DND-41 (cell line): ENCODE results near the gene RING1.

Source experiments
- EZH2 ChIP-seq: IDR thresholded peaks from 3 replicates; pipeline ENCODE4 v1.6.1; 2012; ENCODE audit warnings: borderline replicate concordance, low read depth, mild to moderate bottlenecking, moderate library complexity, low read length, inconsistent platforms; ENCODE audit not compliant: severe bottlenecking
- TF ChIP-seq, protein P1 (sequence below): IDR thresholded peaks from 2 replicates; pipeline ENCODE4 v1.5.1; 2012; ENCODE audit warnings: borderline replicate concordance, low read length, moderate library complexity, mild to moderate bottlenecking; ENCODE audit not compliant: poor library complexity, severe bottlenecking; ENCODE audit errors: extremely low read depth

DNA sequence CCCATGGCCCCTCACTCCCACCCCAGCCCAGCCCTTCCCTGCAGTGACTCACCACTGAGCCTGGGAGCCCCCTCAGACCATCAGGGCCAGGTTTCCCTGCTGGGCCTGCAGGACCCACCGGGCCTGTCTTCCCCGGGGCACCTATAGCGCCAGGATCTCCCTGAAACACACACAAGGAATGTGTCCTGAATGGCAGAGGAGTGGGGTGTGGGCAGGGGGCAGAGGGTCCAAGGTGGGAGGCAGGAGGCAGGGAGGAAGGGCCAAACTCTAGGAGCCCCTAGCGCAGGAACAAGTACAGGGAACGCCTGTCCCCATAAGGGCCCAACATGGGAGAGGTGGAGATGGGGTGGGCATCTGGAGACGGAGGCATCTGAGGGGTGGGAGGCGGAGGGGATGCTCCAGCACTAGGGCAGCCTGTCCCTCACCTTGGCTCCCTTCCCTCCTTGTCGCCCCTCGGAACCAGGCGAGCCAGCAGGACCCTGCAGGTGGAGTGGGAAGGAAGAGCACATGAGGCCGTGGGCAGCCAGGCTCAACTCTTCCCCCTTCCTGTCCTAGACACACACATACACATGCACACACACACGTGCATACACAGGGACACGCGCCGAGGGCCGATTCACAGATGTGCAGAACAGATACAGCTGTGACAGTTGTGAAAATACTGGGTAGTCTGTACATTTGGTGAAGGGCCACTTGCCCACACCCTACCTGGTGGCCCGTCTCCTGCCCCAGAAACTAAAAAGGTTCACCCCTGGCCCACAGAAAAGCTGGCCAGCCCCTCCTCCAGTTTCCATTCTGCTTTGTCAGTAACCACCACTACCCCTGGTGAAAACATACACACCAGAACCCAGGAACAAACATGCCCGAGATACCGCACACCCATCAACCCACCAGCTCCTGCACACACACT is 40.7 kb upstream of the RING1 start:
- TF ChIP-seq EZH2 = no peak
- TF ChIP-seq, protein P1, sequence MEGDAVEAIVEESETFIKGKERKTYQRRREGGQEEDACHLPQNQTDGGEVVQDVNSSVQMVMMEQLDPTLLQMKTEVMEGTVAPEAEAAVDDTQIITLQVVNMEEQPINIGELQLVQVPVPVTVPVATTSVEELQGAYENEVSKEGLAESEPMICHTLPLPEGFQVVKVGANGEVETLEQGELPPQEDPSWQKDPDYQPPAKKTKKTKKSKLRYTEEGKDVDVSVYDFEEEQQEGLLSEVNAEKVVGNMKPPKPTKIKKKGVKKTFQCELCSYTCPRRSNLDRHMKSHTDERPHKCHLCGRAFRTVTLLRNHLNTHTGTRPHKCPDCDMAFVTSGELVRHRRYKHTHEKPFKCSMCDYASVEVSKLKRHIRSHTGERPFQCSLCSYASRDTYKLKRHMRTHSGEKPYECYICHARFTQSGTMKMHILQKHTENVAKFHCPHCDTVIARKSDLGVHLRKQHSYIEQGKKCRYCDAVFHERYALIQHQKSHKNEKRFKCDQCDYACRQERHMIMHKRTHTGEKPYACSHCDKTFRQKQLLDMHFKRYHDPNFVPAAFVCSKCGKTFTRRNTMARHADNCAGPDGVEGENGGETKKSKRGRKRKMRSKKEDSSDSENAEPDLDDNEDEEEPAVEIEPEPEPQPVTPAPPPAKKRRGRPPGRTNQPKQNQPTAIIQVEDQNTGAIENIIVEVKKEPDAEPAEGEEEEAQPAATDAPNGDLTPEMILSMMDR = no peak
